ENCODE measurements around the gene PARVA.

PARVA gene

DNA sequence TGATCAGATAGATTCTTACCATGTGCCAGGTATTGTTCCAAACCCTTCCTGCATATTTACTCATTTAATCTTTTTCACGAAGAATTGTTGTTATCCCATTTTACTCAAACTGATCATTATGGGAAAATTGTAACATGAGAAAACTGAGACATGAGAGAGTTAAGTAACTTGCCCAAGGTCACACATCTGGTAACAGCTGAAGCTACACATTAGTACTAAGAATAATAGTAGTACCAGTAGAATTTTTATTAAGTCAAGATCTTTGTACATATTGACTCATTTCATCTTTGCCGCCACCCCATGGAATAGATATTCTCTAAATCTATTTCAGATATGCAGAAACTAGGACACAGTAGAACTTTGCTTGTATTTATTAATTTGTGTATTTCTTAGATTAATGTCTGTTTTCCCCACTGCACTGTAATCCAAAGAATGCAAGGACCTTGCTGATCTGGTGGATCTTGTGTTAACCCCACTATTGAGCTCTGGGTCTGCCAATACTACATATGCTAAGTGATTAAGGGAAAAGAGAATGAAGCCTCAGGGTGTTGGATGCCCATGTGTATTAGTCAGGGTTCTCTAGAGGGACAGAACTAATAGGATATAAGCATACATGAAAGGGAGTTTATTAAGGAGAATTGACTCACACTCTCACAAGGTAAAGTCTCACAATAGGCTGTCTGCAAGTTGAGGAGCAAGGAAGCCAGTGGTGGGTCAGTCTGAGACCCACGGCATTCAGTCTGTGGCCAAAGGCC lies 72.8 kb downstream of the PARVA start:
- no peak overlapping the region for H3K27ac Mint-ChIP-seq
- no peaks in the 10 kb centered on the region for H3K4me1 Mint-ChIP-seq
- no peak overlapping the region for H3K4me3 Mint-ChIP-seq
- no peaks in the 10 kb centered on the region for H3K9me3 Mint-ChIP-seq
- no peaks in the 10 kb centered on the region for H3K27me3 Mint-ChIP-seq
- no peak for DNase-seq
- no peak for ATAC-seq

DNA sequence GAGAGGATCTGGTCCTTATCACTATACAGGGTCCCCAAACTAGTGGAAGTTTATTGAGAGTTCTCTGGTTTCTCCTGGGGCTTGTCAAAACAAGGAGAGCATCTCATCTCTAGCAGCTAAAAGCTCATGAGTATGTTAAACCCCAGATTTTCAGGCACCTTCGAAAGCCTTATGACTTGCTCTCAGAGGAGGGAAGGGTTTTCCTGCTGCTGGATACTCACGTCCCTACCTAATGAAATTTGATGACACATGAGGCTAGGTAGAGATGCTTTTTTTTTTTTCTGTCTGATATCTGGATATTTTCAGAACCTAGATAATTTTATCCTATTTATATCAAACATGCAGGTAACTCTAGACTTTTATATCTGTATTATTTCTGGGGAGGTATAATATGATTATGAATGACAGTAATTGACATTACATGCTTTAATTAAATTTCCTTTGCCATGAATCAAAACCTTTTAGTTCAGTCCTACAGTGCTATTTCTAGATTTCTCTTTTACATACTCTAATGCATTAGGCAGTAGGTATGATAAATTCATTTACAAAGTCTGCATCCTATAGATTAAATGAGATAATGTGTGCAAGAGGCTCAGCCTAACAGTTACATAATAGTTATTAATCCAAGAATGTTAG lies 73.9 kb downstream of the PARVA start:
- Mint-ChIP-seq H3K27ac (no peak overlapping the region), H3K9me3 (no peaks in the 10 kb centered on the region), H3K4me1 (no peaks in the 10 kb centered on the region), H3K27me3 (no peaks in the 10 kb centered on the region), H3K4me3 (no peak overlapping the region)
- ATAC-seq, result no peak
- DNase-seq, result no peak

DNA sequence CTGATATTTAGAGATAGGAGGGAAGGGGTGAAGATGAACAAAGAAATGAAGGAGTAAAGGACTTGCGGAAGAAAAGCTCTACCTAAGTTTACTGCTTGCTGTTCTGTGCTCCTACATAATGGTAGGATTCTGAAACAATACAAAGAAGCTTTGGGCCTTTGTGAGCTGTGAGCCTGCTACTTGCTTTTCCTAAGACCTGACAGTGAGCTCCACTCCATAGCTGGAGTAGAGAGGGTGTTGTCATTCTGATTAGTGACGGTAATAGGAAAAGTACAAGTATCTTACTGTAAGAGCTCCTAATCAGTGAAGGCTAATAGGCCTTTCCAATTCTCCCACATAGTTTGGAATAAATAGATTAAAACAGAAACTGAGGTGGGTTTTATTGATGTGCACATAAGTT lies 75.9 kb downstream of the PARVA start:
- Mint-ChIP-seq H3K27ac (no peak overlapping the region), H3K27me3 (no peaks in the 10 kb centered on the region), H3K4me1 (no peaks in the 10 kb centered on the region), H3K9me3 (no peaks in the 10 kb centered on the region), H3K4me3 (no peak overlapping the region)
- ATAC-seq (no peak), DNase-seq (no peak)

DNA sequence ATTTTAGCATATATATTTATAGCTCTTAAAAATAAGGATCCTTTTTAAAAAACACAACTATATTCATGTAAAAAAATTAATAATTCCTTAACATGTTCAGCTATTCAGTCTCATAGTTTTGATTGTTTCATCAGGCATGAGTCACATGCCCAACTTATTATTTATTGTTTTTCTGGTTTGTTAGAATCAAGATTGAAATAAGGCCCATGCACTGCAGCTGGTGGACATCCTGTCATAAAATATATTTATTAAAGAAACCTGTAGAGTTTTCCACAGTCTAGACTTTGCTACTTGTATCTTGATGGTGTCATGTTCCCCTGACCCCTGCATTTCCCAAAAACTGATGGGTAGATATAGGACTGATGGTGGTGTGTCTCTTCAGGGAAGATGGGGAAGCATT lies 77.4 kb downstream of the PARVA start:
- ATAC-seq (no peak), DNase-seq (no peak)
- no peaks in the 10 kb centered on the region for H3K9me3 Mint-ChIP-seq
- H3K4me1 Mint-ChIP-seq, result no peaks in the 10 kb centered on the region
- H3K4me3 Mint-ChIP-seq, result no peak overlapping the region
- no peak overlapping the region for H3K27ac Mint-ChIP-seq
- H3K27me3 Mint-ChIP-seq, result peaks cover 7% of the 10 kb centered on the region

DNA sequence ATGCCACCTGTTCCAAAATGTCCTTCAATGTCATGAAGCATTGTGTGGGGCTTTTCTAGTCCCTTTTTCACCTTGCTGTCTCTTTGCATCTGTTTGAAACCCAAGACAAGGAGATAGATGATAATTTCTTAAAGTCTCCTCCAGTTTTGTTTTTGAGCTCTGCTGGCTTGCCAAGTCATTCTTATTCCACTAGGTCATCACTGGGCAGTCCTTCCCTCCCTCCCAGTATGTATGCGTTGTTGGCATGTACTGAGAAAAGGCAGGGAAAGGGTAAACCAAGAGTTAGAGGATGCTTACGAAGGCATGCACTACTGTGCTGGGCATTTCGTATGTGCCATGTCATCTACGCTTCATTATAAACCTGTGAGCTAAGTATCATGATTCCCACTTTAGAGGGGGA lies 78.6 kb downstream of the PARVA start:
- no peak for ATAC-seq
- no peaks in the 10 kb centered on the region for H3K9me3 Mint-ChIP-seq
- no peaks in the 10 kb centered on the region for H3K4me1 Mint-ChIP-seq
- DNase-seq, result no peak
- H3K27me3 Mint-ChIP-seq, result peaks cover 7% of the 10 kb centered on the region
- no peak overlapping the region for H3K4me3 Mint-ChIP-seq
- no peak overlapping the region for H3K27ac Mint-ChIP-seq

DNA sequence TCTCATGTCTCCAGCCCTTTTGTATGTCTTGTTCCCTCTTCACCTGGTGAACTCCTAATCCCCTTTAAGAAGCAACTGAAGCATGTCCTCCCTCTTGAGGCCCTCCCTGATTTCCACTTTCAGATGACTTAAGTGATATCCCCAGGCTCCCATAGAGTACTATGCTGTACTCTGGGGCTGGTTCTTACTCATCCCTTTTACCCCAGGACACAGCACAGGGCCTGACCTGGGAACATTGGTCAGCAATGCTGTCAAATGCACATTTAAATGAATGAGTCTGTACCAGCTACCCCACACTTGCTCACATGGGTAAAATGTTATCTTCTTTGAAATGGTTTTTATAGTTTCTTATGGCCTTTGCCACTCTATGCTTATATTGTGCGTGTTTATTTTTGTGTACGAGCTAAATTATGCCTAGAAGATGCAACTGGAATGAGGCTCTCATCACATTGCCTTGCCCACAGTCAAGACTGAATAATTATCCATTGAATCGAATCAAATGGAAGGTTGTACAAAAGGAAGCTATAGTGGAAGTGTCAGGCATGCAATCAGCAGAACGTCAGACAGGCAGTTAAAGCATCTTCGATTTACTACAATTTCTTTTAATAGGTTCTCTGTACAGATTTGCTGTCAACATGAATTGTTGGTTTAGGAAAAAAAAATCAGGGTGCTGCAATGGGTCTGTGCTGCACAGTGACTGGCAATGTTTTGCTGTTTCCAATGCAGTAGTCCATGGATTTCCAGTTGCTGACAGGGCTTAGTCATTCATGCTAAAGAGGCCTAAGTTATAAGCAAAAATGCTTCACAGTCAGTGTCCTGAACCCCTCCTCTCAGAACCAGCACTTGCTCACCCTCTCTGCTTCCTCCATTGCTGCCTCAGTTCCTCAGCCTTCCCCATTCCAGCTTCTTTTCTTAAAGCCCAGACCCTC lies 79.5 kb downstream of the PARVA start:
- ATAC-seq (no peak), DNase-seq (no peak)
- no peaks in the 10 kb centered on the region for H3K9me3 Mint-ChIP-seq
- H3K4me3 Mint-ChIP-seq, result no peak overlapping the region
- H3K4me1 Mint-ChIP-seq, result no peaks in the 10 kb centered on the region
- no peak overlapping the region for H3K27ac Mint-ChIP-seq
- peaks cover 7% of the 10 kb centered on the region for H3K27me3 Mint-ChIP-seq

DNA sequence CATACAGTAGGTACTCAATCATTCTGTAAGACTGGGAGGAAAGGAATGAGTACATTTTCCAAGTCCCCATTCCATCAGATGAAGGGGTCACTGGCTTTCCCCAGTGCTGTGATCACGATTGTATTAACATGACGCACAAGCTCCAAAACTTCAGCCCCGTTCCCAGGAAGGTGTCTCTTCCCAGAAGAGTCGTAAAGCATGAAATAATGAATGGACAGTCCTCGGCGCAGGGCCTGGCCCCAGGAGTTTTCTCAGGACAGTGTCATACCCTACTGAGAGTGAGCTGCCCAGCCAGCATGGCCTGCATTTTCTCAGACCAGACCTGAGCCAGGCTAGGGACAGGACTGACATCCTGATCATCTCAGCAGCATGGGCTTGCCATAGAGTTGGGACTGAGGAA lies 80.7 kb downstream of the PARVA start:
- DNase-seq (no peak), ATAC-seq (no peak)
- Mint-ChIP-seq H3K27ac (no peak overlapping the region), H3K9me3 (no peaks in the 10 kb centered on the region), H3K27me3 (peaks cover 7% of the 10 kb centered on the region), H3K4me1 (no peaks in the 10 kb centered on the region), H3K4me3 (no peak overlapping the region)

DNA sequence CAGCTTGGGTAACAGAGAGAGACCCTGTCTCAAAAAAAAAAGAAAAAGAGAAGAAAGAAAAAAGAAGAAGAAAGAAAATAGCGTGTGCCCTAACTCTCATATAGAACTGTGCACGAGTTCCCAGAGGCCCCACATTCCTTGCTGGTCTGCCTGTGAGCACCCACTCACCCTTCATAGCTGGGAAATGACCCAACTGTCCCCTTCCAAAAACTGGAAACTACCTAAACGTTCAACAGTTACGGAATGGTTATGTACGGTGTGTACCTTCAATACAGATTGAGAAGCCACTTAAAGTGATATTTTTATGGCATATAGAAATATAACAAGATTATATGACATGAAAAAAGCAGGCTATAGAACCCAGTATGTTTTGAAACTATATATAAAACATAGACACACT lies 82.0 kb downstream of the PARVA start:
- Mint-ChIP-seq H3K9me3 (peaks cover 0 to 6% of the 10 kb centered on the region in 2 donors), H3K27me3 (peaks cover 7% of the 10 kb centered on the region), H3K27ac (no peak overlapping the region), H3K4me3 (no peak overlapping the region), H3K4me1 (no peaks in the 10 kb centered on the region)
- ATAC-seq (no peak), DNase-seq (no peak)

DNA sequence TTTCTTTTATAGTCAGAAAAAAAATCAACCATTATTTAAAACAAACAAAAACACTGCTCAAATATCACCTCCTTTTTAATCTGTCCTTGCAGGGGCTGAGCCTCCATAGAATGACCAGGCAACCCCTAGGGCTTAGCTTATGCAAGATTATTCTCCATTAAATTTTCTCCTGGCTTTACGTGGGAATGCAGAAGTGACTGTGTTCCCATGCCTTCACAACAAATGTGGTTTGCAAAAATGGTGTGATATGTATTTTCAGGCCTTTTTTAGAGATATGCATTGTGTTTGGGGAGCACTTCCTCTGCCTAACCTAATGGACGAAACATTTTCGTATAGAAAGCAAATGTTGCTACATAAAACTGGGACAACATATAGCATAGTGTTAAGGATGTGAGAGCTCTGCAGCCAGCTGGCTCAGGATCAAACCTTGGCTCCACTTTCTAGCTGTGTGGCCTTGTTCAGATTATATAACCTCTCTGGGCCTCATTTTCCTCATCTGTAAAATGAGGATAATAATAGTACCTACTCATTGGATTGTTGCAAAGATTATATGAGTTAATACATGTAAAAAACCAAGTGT lies 82.6 kb downstream of the PARVA start:
- ATAC-seq (no peak), DNase-seq (no peak)
- no peaks in the 10 kb centered on the region for H3K4me1 Mint-ChIP-seq
- peaks cover 7% of the 10 kb centered on the region for H3K27me3 Mint-ChIP-seq
- H3K9me3 Mint-ChIP-seq, result peaks cover 0 to 8% of the 10 kb centered on the region in 2 donors
- no peak overlapping the region for H3K27ac Mint-ChIP-seq
- no peak overlapping the region for H3K4me3 Mint-ChIP-seq

DNA sequence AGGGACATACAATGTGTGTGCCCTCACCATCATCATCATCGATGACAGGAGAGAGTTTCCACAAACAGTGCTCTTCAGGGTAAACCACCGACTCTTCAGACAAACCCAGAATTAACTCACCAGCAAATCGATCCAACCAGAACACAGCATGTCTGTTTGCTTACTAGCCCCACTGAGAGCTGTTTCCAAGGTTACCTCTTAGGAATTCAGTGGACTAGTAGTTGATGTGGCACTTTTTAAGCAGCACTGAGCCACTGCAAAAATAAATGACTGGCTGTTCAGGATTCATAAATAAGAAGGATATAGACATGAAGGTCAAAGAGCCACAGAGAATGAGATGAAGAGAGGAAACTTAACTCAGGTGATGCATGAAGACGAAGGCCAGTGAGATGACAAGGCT lies 83.1 kb downstream of the PARVA start:
- H3K27ac Mint-ChIP-seq, result no peak overlapping the region
- no peak for ATAC-seq
- no peak for DNase-seq
- peaks cover 0 to 8% of the 10 kb centered on the region in 2 donors for H3K9me3 Mint-ChIP-seq
- no peak overlapping the region for H3K4me3 Mint-ChIP-seq
- H3K27me3 Mint-ChIP-seq, result peaks cover 7% of the 10 kb centered on the region
- H3K4me1 Mint-ChIP-seq, result no peaks in the 10 kb centered on the region

DNA sequence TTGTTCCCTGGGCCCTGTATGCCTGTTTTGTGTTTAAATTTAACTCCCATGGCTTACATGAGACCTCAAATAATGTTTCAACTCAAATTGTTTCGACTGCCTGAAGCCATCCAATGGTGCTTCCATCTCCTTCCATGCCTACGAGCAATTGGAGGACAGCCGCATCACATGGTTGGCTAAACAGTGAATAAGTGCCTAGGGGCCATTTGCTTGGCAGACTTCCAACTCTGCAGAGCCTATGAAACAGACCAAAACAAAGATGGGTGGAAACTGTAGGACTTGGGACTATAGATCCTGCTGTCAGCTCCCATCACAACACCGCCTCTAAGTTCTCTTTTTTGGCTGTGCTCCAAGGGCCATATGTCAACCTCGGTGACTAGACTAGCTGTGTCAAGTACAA lies 84.1 kb downstream of the PARVA start:
- Mint-ChIP-seq H3K4me3 (no peak overlapping the region), H3K9me3 (peaks cover 3 to 8% of the 10 kb centered on the region in 2 donors), H3K27ac (no peak overlapping the region), H3K27me3 (peaks cover 7% of the 10 kb centered on the region), H3K4me1 (no peaks in the 10 kb centered on the region)
- DNase-seq (no peak), ATAC-seq (no peak)

DNA sequence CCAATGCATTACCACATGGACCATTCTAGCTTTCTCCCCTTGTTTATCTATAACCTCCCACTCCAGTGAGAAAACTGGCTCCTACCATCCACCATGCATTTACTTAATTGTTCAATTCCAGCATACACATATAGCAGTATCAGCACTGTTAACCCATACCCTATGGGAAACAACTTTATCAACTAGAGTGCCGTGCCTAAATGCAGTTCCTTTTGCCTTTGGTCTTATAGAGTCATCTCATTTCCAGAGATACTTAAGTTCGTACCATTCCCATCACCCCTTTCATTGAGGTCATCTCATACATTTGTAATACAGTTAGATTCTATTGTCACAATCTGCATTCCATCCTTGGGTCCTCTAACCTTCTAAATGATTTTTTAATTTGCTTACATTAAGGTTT lies 86.9 kb downstream of the PARVA start:
- Mint-ChIP-seq H3K27ac (no peak overlapping the region), H3K27me3 (no peaks in the 10 kb centered on the region), H3K4me3 (no peak overlapping the region), H3K4me1 (no peaks in the 10 kb centered on the region), H3K9me3 (peaks cover 3 to 8% of the 10 kb centered on the region in 2 donors)
- ATAC-seq (no peak), DNase-seq (no peak)

DNA sequence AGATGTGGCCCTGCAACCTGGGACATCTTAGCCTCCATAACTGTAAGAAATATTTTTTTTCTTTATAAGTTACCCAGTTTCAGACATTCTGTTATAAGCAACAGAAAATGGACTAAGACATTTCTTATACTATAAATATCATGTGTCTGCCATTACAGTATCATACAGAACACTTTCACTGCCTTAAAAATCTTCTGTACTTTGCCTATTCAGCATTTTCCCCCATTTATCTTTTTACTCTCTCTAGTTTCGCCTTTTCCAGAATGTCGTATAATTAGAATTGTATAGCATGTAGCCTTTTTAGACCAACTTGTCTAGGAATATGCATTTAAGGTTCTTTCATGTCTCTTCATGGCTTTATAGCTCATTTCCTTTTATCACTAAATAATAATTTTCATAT lies 88.0 kb downstream of the PARVA start:
- H3K4me3 Mint-ChIP-seq, result no peak overlapping the region
- no peaks in the 10 kb centered on the region for H3K27me3 Mint-ChIP-seq
- peaks cover 3 to 8% of the 10 kb centered on the region in 2 donors for H3K9me3 Mint-ChIP-seq
- ATAC-seq (no peak), DNase-seq (no peak)
- no peak overlapping the region for H3K27ac Mint-ChIP-seq
- H3K4me1 Mint-ChIP-seq, result no peaks in the 10 kb centered on the region

DNA sequence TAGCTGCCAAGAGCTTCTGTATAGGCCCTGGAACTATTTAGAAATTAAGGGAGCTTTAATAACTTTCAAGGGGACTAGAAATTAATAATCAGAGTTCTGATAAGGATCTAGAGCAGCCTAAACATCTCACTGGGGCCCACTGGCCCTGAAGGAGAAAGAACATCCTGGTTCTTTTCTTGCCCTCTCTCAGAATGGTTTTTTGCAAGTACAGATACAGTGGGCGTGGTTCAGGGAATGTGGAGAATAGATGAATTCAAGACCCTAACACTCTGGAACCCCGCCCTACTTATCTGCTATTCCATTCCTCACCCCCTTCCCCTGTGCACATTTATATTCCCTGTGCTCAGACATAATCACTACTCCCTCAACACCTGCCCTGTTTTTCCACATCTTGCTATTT lies 90.2 kb downstream of the PARVA start:
- H3K27me3 Mint-ChIP-seq, result no peaks in the 10 kb centered on the region
- no peak overlapping the region for H3K4me3 Mint-ChIP-seq
- DNase-seq, result no peak
- no peaks in the 10 kb centered on the region for H3K4me1 Mint-ChIP-seq
- H3K9me3 Mint-ChIP-seq, result peaks cover 3 to 8% of the 10 kb centered on the region in 2 donors
- ATAC-seq, result no peak
- no peak overlapping the region for H3K27ac Mint-ChIP-seq

DNA sequence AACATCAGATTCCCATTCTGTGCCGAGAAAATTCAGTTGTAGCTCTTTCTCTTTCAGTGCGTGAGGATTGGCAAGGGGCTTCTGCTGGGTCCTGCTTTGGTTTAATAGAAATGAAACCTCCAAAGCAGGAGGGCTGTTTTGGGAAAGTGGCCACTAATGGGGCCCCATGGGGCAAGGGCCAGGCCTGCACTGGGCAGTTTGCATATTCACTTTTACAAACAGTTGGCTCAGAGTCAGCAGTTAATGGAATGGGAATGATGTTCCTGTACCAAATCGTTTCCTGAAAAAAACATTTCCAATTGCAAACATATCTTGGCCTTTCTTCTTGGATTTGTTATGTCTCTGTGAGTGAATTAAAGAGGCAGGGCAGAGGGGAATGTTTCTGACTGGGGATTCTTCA lies 92.1 kb downstream of the PARVA start:
- no peak overlapping the region for H3K4me3 Mint-ChIP-seq
- H3K27me3 Mint-ChIP-seq, result no peaks in the 10 kb centered on the region
- no peaks in the 10 kb centered on the region for H3K4me1 Mint-ChIP-seq
- ATAC-seq, result no peak
- peaks cover 1 to 3% of the 10 kb centered on the region in 2 donors for H3K9me3 Mint-ChIP-seq
- no peak for DNase-seq
- H3K27ac Mint-ChIP-seq, result no peak overlapping the region

DNA sequence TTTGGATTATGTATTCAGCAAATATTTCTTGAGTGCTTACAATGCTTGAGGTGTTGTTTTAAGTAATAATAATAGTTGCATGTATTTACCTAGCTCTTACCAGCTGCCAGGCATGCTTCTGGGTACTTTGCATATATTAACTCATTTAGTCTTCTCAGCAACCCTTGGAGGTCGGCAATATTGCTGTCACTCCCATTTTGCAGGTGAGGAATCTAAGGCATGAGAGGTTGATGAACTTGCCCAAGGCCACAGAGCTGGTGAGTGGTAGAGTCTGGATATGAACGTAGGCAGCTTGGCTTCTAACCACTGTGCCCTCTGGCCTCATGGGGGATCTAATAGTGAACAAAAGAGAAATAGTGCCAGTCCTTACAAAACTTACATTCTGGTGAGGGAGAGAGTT lies 92.9 kb downstream of the PARVA start:
- H3K27ac Mint-ChIP-seq, result no peak overlapping the region
- H3K4me3 Mint-ChIP-seq, result no peak overlapping the region

More for the DNA sequence above, 92.9 kb downstream of the PARVA start:
- DNase-seq (no peak), ATAC-seq (no peak)
- H3K4me1 Mint-ChIP-seq, result no peaks in the 10 kb centered on the region
- peaks cover 0 to 3% of the 10 kb centered on the region in 2 donors for H3K9me3 Mint-ChIP-seq
- H3K27me3 Mint-ChIP-seq, result no peaks in the 10 kb centered on the region

Data from stimulated activated naive CD8-positive, alpha-beta T cell treated with anti-CD3 and anti-CD28 coated beads, Interleukin-15, amount 100 ng/mL, for 72 hours (primary cell).